ENCODE measurements around the gene ELFN1.

Gene ELFN1

DNA sequence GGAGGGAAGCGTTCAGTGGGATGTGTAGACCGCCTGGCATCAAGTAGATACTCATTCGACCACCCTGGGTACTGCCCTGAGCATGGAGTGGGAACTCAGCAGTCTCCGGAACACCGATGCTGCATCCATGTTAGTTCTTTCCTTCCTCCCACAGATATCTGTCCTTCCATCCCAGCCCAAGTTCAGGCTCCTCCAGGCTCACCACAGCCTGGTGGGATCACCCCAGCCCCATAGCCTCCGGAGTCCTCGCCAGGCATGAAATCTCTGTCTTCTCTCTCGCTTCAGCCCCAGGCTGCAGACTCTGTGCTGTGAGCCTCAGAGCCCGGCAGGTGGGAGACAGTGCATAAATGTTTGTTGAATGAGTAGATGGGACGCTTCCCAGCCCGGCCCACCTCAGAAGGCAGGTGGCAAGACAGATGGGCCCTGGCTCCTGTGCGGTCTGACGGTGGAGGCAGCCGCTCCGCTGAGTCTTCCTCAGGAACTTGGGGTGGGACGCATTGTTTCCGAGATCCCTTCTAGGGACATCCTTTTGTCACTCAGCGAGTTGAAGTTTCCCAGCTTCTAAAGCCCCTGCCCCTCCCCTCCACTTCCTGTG is 42.9 kb downstream of the ELFN1 start:
- TF ChIP-seq, protein P1, sequence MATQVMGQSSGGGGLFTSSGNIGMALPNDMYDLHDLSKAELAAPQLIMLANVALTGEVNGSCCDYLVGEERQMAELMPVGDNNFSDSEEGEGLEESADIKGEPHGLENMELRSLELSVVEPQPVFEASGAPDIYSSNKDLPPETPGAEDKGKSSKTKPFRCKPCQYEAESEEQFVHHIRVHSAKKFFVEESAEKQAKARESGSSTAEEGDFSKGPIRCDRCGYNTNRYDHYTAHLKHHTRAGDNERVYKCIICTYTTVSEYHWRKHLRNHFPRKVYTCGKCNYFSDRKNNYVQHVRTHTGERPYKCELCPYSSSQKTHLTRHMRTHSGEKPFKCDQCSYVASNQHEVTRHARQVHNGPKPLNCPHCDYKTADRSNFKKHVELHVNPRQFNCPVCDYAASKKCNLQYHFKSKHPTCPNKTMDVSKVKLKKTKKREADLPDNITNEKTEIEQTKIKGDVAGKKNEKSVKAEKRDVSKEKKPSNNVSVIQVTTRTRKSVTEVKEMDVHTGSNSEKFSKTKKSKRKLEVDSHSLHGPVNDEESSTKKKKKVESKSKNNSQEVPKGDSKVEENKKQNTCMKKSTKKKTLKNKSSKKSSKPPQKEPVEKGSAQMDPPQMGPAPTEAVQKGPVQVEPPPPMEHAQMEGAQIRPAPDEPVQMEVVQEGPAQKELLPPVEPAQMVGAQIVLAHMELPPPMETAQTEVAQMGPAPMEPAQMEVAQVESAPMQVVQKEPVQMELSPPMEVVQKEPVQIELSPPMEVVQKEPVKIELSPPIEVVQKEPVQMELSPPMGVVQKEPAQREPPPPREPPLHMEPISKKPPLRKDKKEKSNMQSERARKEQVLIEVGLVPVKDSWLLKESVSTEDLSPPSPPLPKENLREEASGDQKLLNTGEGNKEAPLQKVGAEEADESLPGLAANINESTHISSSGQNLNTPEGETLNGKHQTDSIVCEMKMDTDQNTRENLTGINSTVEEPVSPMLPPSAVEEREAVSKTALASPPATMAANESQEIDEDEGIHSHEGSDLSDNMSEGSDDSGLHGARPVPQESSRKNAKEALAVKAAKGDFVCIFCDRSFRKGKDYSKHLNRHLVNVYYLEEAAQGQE (IDR thresholded peaks at IDR 0.05; ENCODE audit: insufficient replicate concordance, low read depth) = no peak
- TF ChIP-seq, protein P2, sequence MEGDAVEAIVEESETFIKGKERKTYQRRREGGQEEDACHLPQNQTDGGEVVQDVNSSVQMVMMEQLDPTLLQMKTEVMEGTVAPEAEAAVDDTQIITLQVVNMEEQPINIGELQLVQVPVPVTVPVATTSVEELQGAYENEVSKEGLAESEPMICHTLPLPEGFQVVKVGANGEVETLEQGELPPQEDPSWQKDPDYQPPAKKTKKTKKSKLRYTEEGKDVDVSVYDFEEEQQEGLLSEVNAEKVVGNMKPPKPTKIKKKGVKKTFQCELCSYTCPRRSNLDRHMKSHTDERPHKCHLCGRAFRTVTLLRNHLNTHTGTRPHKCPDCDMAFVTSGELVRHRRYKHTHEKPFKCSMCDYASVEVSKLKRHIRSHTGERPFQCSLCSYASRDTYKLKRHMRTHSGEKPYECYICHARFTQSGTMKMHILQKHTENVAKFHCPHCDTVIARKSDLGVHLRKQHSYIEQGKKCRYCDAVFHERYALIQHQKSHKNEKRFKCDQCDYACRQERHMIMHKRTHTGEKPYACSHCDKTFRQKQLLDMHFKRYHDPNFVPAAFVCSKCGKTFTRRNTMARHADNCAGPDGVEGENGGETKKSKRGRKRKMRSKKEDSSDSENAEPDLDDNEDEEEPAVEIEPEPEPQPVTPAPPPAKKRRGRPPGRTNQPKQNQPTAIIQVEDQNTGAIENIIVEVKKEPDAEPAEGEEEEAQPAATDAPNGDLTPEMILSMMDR (IDR thresholded peaks at IDR 0.05; ENCODE audit: insufficient read depth, low read length) = no peak
- TF ChIP-seq GABPA (IDR thresholded peaks at IDR 0.05; ENCODE audit: low read depth) (no peak), POLR2AphosphoS5 (IDR thresholded peaks at IDR 0.05; ENCODE audit: low read depth) (no peak), SPI1 (IDR thresholded peaks at IDR 0.05; ENCODE audit: borderline replicate concordance, low read depth) (no peak)
- Histone ChIP-seq H3K27me3 (ENCODE audit: insufficient read depth, poor library complexity, severe bottlenecking) (no peaks in the 10 kb centered on the region), H3K4me3 (replicated peaks; ENCODE audit: insufficient read depth, low read length) (no peak overlapping the region), H3K27ac (replicated peaks) (no peak overlapping the region)
- no peak for DNase-seq (ENCODE audit: low read depth in 1 of 2, low spot score in 1 of 2)

GRCh38 chr7:1713502-1714484 is 43.7 kb downstream of the ELFN1 start:
- Histone ChIP-seq H3K27me3 (ENCODE audit: insufficient read depth, poor library complexity, severe bottlenecking) (no peaks in the 10 kb centered on the region), H3K27ac (replicated peaks) (no peak overlapping the region), H3K4me3 (replicated peaks; ENCODE audit: insufficient read depth, low read length) (no peak overlapping the region)
- no peak for DNase-seq (ENCODE audit: low read depth in 1 of 2, low spot score in 1 of 2)
- TF ChIP-seq, protein P2 (IDR thresholded peaks at IDR 0.05; ENCODE audit: insufficient read depth, low read length) = no peak
- TF ChIP-seq, protein P1 (IDR thresholded peaks at IDR 0.05; ENCODE audit: insufficient replicate concordance, low read depth) = peak; percentile 67
- TF ChIP-seq GABPA (IDR thresholded peaks at IDR 0.05; ENCODE audit: low read depth) = no peak

- H3K27me3 ChIP-seq (ENCODE audit: insufficient read depth, poor library complexity, severe bottlenecking) = no peaks in the 10 kb centered on the region
Observed at GRCh38 chr7:1714583-1715330, 44.7 kb downstream of the ELFN1 start.

More at GRCh38 chr7:1714583-1715330, 44.7 kb downstream of the ELFN1 start:
- TF ChIP-seq POLR2AphosphoS5 (IDR thresholded peaks at IDR 0.05; ENCODE audit: low read depth) (no peak), SPI1 (IDR thresholded peaks at IDR 0.05; ENCODE audit: borderline replicate concordance, low read depth) (no peak), GABPA (IDR thresholded peaks at IDR 0.05; ENCODE audit: low read depth) (no peak)
- TF ChIP-seq, protein P1 (IDR thresholded peaks at IDR 0.05; ENCODE audit: insufficient replicate concordance, low read depth) = no peak
- TF ChIP-seq, protein P2 (IDR thresholded peaks at IDR 0.05; ENCODE audit: insufficient read depth, low read length) = no peak
- Histone ChIP-seq H3K27ac (replicated peaks) (no peak overlapping the region), H3K4me3 (replicated peaks; ENCODE audit: insufficient read depth, low read length) (no peak overlapping the region)
- DNase-seq (ENCODE audit: low read depth in 1 of 2, low spot score in 1 of 2) = no peak
